ENCODE measurements around the gene ULK4.
A peak's percentile ranks its signal among the peaks of the same experiment; 100 is the strongest.
"Not testable (repeated sequence)": the region's sequence is repeated elsewhere in the genome, so short reads cannot be mapped to it uniquely, and the experiment has no call there.

Gene ULK4

DNA sequence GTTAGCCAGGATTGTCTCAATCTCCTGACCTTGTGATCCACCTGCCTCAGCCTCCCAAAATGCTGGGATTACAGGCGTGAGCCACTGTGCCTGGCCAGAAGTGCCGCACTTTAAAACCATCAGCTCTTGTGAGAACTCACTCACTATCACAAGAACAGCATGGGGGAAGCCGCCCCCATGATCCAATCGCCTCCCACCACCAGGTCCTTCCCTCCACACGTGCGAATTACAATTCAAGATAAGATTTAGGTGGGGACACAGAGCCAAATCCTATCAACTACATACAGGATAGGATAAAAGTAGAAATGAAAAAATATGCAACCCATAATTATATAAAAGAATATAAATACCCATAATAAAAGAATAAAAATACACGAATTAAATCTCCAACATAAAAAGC is 199.0 kb downstream of the ULK4 start:
- not testable (repeated sequence) for DNase-seq (ENCODE audit: low spot score)

DNA sequence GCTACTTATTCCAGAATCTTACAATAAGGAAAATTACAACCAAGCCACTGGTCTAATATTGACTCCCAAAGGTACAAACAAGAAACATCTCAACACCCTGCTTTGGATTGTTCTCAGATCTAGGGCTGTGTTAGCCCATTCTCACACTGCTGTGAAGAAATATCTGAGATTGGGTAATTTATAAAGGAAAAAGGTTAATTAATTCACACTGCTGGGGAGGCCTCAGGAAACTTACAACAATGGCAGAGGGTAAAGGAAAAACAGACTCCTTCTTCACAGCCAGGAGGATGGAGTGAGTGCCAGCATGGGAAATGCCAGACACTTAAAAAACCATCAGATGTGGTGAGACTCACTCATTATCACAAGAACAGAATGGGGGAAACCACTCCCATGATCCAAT is 208.3 kb downstream of the ULK4 start:
- DNase-seq (ENCODE audit: low spot score): no peak

DNA sequence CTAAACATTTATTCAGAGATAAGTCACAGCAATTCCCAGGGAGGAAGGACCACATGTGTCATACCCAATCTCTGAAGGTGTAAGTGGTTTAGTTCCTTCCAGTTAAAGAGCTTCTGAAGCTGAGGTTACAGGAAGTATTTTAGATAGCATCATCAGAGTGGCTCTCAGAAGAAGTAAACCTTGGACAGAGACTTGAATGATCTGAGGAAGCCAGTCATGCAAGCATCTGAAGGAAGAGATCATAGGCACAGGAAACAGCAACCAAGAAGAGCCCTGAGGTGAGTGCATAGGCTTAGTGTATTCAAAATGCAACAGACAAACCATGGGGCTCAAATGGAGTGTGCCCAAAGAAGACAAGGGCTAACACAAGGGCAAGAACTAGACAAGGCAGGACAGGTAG is 210.3 kb downstream of the ULK4 start:
- no peak for DNase-seq (ENCODE audit: low spot score)

DNA sequence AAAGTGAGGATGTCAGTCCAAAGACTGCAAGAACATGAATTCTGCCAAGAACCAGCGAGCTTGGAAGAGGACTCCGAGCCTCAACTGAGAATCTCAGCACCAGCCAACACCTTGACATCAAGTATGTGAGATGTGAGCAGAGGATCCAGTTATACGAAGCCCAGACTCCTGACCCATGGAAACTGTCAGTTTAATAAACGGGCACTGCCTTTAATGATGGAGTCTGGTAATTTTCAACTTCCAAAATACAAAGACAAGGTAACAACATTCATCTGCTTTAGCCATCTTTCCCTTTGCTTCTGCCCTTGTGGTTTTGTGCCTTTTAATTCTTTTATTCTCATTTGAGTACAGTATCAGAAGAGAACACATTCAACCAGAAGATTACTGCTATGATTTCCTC is 211.9 kb downstream of the ULK4 start:
- no peak for DNase-seq (ENCODE audit: low spot score)

DNA sequence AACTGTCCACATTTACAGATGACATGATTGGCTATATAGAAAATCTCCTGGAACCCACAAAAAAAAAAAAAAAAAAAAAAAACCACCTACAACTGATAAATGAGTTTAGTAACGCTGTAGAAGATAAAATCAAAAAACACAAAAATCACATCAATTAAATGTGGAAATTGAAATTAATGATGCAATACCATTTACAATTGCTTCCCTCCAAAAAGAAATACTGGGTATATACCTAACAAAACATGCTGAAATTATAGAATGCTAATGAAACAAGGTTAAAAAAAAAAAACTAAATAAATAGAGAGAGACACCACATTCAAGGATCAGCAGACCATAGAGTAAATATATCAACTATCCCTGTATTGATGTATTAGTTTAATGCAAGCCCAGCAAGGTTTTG is 215.7 kb downstream of the ULK4 start:
- DNase-seq (ENCODE audit: low spot score): no peak

DNA sequence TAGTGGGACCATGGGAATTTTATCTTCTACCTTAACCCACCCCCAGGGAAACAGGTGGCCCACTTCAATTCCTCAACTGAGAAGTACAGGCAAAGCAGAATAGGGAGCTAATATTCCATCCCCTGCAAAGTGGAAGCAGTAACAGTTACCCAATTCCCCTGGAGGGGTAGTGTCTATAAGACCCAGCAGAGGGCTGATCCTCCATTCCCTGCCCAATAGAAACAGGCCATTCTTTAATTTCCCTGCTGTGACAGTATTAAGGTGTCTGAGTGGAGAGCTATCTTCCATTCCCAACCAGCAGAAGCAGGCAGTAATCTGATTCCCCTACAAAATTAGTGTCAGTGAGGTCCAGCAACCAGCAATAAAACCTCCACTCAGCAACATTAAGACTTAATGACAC is 219.8 kb downstream of the ULK4 start:
- DNase-seq (ENCODE audit: low spot score): no peak

DNA sequence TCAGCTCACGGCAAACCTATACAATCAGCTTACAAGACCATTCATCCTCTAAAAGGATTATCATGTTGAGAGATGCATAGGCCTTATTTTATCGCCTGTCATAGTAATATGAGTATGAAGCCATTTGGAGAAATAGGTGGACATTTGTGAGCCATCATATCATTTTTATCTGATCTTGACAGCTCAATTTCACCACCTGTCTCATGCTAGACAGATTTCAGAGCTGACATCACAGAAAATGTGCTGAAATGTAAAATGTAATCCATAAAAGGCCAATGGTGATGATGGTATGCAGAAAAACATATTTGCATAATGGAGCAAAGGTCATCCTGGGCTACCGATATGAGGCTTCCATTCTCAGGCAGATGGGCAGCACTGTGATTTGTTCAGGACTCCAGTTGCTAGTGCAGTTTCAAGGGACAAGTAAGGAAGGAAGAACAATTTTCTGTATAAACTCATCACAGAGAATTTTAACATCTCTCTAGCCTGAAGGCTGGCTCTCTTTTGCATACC is 221.5 kb downstream of the ULK4 start:
- no peak for DNase-seq (ENCODE audit: low spot score)

DNA sequence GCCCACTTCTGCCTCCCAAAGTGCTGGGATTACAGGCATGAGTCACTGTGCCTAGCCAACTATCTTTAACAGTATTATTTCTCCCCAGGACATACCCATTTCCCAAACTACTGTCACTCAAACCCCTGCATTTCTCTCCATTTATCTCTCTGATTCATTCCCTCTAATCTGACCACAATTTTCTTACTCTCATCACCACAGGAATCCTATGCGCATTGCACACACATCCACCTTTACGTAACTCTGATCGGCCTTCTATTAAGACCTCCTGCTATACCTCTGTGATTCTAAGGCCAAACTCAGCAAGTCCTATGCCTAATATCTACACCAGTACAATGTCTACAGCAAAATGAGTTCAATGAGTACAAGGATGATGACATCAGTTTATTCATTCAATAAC is 235.0 kb downstream of the ULK4 start:
- DNase-seq (ENCODE audit: low spot score): no peak

DNA sequence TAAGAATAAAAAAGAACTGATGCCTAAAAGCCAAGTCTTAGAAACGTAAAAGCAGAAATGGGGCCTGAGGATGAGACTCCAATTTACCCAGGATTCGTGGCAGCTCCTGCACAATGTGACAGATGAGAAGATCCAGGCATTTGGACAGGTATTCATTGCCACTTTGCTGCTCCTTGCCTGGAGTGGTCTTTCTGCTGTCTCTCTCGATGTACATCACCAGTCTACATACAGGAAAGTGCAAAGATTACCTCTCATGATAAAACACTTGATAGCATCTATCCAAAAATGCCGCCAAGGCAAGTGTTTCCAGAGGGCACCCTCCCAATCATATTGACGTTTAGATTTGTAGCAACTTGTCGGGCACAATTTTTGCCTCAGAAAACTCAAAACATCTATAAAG is 244.3 kb downstream of the ULK4 start:
- DNase-seq (ENCODE audit: low spot score): no peak

DNA sequence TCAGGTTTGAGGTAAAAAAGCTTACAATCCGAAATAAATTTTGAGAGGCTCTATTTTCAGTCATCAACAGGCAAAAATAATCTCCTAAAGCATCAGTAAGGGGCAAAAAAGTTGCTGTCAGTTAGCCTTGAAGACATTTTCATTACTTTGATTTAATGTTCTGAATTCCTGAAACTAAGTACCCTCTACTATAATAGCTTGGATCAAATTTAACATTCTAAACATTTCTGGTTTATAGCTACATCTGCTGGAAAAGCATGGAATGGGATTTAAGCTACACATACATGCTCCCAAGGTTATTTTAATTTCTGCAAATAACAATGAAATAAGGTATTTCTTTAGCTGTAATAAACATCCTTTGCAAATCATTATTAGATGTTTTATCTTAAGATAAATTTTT is 245.4 kb downstream of the ULK4 start:
- DNase-seq (ENCODE audit: low spot score): no peak

DNA sequence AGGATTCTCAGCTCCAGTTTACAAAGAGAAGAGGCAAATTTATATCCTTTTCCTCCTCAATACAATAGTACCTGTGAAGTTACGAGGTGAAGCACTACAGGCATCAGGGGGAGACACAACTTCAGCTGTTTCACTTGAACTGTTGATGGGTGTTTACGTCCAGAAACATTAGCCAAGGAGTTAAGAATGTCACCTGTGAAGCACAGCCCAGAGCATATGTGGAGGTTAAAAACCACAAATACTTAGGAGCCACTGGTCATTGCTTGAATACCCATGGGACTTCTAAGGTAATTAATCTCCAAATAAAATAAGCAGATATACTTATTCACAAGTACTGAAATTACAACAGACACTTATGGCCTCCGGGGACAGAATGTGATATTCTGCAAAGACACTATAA is 246.5 kb downstream of the ULK4 start:
- DNase-seq (ENCODE audit: low spot score): no peak

DNA sequence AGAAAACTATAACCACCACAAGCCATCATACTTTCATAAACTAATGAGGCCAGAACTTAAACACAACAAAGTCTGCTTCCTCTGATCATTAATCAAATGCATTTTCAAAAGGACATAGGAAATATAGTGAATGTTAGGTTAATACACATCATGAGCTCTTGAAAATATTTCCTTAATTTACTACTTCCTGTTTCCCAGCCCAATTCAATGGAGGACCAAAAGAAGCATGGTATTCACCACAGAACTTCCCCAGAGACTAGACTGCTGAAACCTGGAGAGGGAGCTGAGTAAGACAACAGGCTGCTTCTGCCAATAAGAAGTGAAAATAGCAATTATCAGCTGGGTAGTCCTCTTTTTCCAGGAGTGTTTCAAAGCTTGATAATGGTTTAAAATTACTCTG is 250.3 kb downstream of the ULK4 start:
- DNase-seq (ENCODE audit: low spot score): no peak

DNA sequence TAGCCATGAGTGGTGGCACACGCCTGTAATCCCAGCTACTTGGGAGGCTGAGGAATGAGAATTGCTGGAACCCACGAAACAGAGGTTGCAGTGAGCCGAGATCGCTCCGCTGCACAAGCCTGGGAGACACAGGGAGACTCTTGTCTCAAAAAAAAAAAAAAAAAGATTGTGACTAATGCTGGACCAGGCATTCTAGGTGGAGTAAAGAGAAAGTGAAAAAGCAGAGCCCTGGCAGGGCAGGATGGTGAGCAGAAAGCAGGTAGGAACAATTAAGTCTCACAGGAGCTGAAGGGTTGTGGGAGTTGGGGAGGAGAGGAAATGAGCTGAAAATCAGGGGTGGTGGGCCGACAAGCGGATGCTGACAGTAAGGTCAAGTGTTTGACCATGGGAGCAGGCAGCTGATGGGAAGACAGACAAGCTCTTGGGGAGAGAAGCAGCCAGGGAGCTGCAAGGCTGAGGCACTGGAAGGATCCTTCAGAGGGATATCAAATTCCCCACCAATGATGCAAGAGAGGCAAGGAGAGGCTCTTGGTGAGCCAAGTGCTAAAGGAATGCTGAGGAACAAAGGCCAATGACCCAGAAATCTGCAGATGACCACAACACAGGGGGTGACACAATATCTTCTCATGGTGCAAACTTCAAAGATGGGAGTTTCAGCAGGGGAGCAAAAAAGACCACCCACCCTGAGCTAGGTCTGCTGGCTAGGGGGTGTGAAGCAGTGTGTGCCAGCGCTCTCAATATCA is 251.1 kb downstream of the ULK4 start:
- DNase-seq (ENCODE audit: low spot score): no peak

DNA sequence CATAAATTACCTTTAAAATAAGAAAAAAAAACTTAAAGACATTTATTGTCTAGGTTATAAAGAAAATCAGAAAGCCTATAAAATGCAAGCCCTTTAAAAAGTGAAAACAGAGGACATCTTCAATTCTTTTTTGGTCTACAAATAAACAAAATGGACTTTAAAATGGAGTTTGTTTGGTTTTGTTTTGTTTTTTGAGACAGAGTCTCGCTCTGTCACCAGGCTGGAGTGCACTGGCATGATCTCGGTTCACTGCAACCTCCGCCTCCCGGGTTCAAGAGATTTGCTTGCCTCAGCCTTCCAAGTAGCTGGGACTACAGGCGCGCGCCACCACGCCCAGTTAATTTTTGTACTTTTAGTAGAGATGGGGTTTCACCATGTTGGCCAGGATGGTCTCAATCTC is 252.7 kb downstream of the ULK4 start:
- not testable (repeated sequence) for DNase-seq (ENCODE audit: low spot score)

DNA sequence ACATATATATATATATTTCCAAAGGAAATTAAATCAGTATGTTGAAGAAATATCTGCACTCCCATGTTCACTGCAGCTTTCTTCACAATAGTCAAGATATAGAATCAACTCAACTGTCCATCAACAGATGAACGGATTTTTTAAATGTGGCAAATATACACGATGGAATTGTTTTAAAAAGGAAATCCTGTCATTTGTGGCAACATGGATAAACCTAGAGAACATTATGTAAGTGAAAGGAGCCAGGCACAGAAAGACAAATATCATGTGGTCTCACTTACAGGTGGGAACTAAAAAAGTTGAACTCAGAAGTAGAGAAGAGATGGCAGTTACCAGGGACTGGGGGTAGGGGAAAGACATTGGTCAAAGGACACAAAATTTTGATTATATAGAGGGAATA is 253.7 kb downstream of the ULK4 start:
- no peak for DNase-seq (ENCODE audit: low spot score)

DNA sequence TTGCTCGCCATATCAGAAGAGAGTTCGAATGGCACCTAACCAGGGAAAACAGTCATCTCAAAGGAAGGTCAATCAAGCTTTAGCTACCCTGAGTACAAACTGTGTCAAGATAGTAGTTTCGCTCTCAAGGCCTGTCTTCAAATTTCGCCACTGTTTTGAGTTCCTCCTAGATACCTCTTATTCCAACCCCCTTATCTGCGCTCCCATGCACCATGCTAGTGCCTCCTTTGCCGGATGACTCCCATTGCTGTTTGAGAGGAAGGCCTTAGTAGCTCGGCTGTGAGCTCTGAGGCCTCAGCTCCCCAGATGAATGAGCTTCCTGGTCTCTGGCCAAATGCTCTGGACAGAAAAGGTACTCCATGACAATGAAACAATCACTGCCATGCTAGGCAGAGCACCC is 256.0 kb downstream of the ULK4 start:
- no peak for DNase-seq (ENCODE audit: low spot score)

DNA sequence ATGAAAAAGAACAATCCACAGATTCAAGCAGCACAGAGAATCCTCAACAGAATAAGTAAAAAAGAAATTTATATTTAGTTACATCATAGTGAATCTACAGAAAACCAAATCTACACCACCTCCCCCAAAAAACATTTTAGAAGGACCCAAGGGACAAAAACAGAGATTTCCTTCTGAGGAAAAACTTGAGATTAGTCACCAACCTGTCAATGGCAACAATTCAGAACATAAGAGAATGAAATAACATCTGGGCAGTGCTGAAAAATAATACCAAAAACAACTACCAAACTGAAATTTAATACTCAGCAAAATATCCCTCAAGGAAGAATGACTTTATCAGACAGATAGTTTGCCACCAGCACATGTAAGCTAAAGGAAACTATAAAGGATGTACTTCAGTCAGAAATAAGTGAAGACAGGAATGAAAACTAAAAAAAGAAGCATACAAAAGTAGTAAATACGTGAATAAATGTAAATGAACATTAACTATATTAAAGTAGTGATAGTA is 260.7 kb downstream of the ULK4 start:
- no peak for DNase-seq (ENCODE audit: low spot score)

DNA sequence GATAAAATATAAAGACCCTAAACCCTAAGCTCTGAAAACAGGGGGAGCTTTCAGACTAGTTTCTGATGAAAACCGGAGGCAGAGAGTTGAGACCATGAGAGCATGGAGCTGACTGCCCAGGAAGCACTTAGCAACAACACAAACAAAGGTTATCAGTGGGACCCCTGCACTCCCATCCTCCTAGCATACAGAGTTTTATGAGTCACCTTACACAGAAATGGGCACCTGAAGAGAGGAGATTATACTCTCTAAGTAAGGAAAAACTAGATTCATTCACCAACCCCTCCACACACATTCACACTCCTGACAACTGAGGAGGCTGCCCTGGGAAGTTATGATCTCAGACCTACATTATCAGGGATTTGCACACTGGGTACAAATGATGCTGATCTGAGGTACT is 261.7 kb downstream of the ULK4 start:
- DNase-seq (ENCODE audit: low spot score): no peak

DNA sequence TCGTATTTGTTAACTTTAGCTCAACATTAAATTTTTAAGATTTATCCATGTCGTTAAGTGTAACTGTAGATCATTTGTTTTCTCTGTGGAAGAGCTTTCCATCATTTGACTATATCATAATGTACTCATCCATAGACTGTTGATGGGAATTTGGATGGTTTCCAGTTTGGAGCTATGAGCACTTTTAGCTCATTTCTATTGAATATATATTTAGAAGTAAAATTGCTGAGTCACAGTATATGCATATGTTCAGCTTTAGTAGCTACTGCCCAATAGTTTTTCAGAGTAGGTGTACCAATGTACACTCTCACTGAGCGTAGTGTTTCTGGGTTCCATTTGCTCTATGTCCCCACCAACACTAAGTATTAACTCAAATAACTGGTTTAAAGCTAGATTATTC is 263.0 kb downstream of the ULK4 start:
- no peak for DNase-seq (ENCODE audit: low spot score)

DNA sequence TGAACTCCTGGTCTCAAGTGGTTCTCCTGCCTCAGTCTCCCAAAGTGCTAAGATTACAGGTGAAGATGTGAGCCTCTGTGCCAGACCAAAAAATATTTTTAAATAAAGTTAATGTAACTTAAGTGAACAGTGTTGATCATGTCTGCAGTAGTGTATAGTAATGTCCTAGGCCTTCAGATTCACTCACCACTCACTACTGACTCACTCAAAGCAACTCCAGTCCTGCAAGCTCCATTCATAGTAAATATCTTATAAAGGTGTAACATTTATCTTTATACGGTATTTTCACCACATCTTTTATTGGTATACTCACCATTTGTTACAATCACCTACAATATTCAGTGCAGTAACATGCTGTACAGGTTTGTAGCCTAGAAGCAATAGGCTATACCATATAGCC is 264.2 kb downstream of the ULK4 start:
- no peak for DNase-seq (ENCODE audit: low spot score)

DNA sequence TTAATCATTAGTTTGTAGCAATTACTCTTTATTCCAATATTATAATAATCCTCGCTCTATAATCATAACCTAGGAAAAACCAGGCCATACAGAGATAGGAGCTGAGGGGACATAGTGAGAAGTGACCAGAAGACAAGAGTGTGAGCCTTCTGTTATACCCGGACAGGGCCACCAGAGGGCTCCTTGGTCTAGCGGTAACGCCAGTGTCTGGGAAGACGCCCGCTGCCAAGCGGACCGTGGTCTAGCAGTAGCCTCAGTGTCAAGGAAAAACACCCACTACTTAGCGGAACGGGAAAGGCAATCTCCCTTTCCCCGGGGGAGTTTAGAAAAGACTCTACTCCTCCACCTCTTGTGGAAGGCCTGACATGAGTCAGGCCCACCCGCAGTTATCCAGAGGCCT is 266.1 kb downstream of the ULK4 start:
- DNase-seq (ENCODE audit: low spot score): peak; percentile 6

DNA sequence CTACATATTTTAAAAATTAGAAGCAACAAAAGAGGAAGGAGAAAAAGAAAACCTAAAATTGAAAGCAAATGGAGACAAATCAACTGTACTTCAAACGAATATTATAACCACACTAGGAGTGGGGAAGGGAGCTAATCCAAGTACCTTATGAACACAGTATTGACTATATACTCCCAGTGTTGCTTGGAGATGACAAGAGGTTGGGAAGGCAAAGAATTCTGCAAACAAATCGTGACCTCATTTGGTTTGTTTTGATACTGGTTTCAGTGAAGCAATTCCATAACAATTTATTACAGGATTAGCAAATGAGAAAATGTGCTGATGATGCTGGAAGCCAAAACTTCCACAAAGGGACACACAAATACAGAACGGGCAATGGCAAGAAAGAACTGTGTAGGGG is 268.1 kb downstream of the ULK4 start:
- no peak for DNase-seq (ENCODE audit: low spot score)

DNA sequence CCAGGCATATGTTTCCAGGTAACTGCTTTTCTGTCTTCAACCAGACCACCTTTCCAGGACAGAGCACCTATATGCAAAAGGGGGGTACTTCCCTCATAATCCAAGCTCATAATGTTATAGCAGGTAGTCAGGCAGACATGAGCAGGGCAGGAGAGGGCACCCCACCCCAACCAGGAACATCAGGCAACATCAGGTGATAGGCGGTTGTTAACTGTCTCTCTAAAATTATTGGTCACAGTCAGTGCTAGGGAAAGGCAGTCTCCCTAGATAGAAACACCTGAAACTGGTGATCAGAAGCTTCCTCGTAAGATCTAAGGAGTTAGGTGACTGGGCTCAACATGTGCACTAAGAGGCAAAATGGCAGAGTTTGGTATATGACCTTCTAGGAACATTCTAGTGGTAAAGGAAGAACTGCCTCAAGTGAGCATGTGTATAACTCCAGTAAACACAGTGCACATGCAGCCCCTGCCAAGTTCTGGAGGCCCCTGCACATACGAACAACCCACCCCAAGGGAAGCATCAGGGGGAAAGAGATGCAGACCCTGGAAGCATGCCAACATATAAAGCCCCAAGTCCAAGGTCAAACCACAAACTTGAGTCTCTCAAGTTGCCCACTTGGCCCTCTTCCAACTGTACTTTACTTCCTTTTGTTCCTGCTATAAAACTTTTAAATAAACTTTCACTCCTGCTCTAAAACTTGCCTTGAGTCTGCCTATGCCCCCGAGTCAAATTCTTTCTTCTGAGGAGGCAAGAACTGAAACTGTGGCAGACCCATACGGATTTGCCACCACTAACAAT is 270.9 kb downstream of the ULK4 start:
- peak; percentile 8 for DNase-seq (ENCODE audit: low spot score)
